ENCODE results near the gene MDK. TPM values are rescaled to one million over a fixed set of nuclear protein-coding genes. Genes with fewer than 3 reads are reported as not detected.

MDK gene
- total and polyA plus RNA-seq, 2 of the 4 experiments (the other 2 are of a cell fraction): 25.8 to 377 TPM

- no peak overlapping the region for H3K14ac ChIP-seq (replicated peaks; ENCODE audit: low read depth, low read length)
- H2BK5ac ChIP-seq (ENCODE audit: low read depth, low read length, poor library complexity, severe bottlenecking): no peak overlapping the region
- no peak overlapping the region for H3K23ac ChIP-seq (ENCODE audit: low read depth, low read length)
- H2AK9ac ChIP-seq (replicated peaks; ENCODE audit: low read depth, low read length, poor library complexity): no peak overlapping the region
- H3K27ac ChIP-seq (ENCODE audit: insufficient read depth, low read length): no peak overlapping the region
- no peak overlapping the region for H3K4me3 ChIP-seq (ENCODE audit: insufficient read depth, low read depth, low read length)
- no peak overlapping the region for H2AK5ac ChIP-seq (ENCODE audit: low read depth, low read length)
- no peak overlapping the region for H2BK20ac ChIP-seq (ENCODE audit: low read depth, low read length)
- H2AFZ ChIP-seq (replicated peaks; ENCODE audit: low read length, poor library complexity): no peak overlapping the region
- no peak overlapping the region for H3K9ac ChIP-seq (ENCODE audit: low read depth, low read length)
- in situ Hi-C loops (cut with MboI; ENCODE audit: low sequenced_read_pairs): no loop called here
- CTCF ChIA-PET: no interaction called here
- H4K5ac ChIP-seq (ENCODE audit: low read depth, low read length): no peak overlapping the region
- ATAC-seq (ENCODE audit: low read depth): no peak
- no peak overlapping the region for H3K56ac ChIP-seq (ENCODE audit: extremely low read depth, insufficient read depth, low read length)
- H4K8ac ChIP-seq (ENCODE audit: low read depth in 2 of 2, low read length in 2 of 2): no peak overlapping the region
- no peak overlapping the region for H3K18ac ChIP-seq (ENCODE audit: low read depth, low read length)
- no TSS peak for BruUV-seq (replicated peaks)
- peaks cover 6% of the 10 kb centered on the region for H3K4me1 ChIP-seq (ENCODE audit: control insufficient read depth, insufficient read depth, low read length)
- dilution Hi-C loops (cut with HindIII; ENCODE audit: low sequenced_read_pairs, unreplicated experiment): no loop called here
- TF ChIP-seq FOS (IDR thresholded peaks at IDR 0.05; ENCODE audit: low read depth, low read length): no peak
- TF ChIP-seq ELK1 (IDR thresholded peaks at IDR 0.05; ENCODE audit: borderline replicate concordance, low read depth, low read length): no peak
- TF ChIP-seq BHLHE40 (IDR thresholded peaks at IDR 0.05; ENCODE audit: low read depth, low read length): no peak
- TF ChIP-seq RAD21 (IDR thresholded peaks at IDR 0.05; ENCODE audit: low read length): no peak
- TF ChIP-seq CEBPB (IDR thresholded peaks at IDR 0.05; ENCODE audit: low read depth, low read length): no peak
- TF ChIP-seq MAFK (IDR thresholded peaks at IDR 0.05; ENCODE audit: low read depth, low read length): no peak
- TF ChIP-seq CHD1 (IDR thresholded peaks at IDR 0.05; ENCODE audit: low read depth, low read length): no peak
- TF ChIP-seq CTCF (conservative IDR thresholded peaks at IDR 0.05; ENCODE audit: low read depth, low read length): no peak
- no peak for TF ChIP-seq MAZ (IDR thresholded peaks at IDR 0.05; ENCODE audit: borderline replicate concordance, low read depth, low read length)
- TF ChIP-seq USF2 (IDR thresholded peaks at IDR 0.05; ENCODE audit: low read depth, low read length): no peak
- TF ChIP-seq RCOR1 (IDR thresholded peaks at IDR 0.05; ENCODE audit: insufficient replicate concordance, low read length): no peak
- TF ChIP-seq MXI1 (IDR thresholded peaks at IDR 0.05; ENCODE audit: borderline replicate concordance, low read depth, low read length): no peak
- no peak for TF ChIP-seq POLR2A (IDR thresholded peaks at IDR 0.05; ENCODE audit: low read depth, low read length)
- TF ChIP-seq NFE2L2 (IDR thresholded peaks at IDR 0.05; ENCODE audit: low read depth, low read length): no peak
- TF ChIP-seq SMC3 (IDR thresholded peaks at IDR 0.05; ENCODE audit: low read depth, low read length): no peak
- no peak for TF ChIP-seq RFX5 (IDR thresholded peaks at IDR 0.05; ENCODE audit: low read depth, low read length)
- no CpG with 5 or more reads among the region's 5 CpGs for WGBS, 2 experiments (ENCODE audit: extremely low coverage in 2 of 2, insufficient read length in 1 of 2)
- no peak overlapping the region for H2BK15ac ChIP-seq (ENCODE audit: low read depth, low read length)
- peaks cover 25% of the 10 kb centered on the region for H3K36me3 ChIP-seq (ENCODE audit: control insufficient read depth, insufficient read depth, low read length)
- H4K91ac ChIP-seq (ENCODE audit: insufficient read depth, low read depth, low read length): no peak overlapping the region
- H4K20me1 ChIP-seq (ENCODE audit: insufficient read depth, low read length): no peaks in the 10 kb centered on the region
- H3K4me2 ChIP-seq (ENCODE audit: low read depth, low read length): no peak overlapping the region
- no peak overlapping the region for H3K4ac ChIP-seq (ENCODE audit: low read depth, low read length)
- H3K27me3 ChIP-seq (ENCODE audit: control insufficient read depth, insufficient read depth, low read length): no peaks in the 10 kb centered on the region
- H2BK120ac ChIP-seq (ENCODE audit: low read depth, low read length): no peak overlapping the region
- DNase-seq: no peak
- intact Hi-C loops (cut with micrococcal nuclease): no loop called here
- POLR2A ChIA-PET (ENCODE audit: unreplicated experiment): no interaction called here
- no peaks in the 10 kb centered on the region for H3K9me1 ChIP-seq (ENCODE audit: insufficient read depth, low read length)
- H3K9me3 ChIP-seq (ENCODE audit: control insufficient read depth, insufficient read depth, low read length): no peaks in the 10 kb centered on the region
- peaks cover 0 to 4% of the 10 kb centered on the region in 2 experiments; a peak in 2 of 4 replicates for H3K79me1 ChIP-seq (ENCODE audit: low read depth in 1 of 2, low read length in 2 of 2)
These were observed 3.6 kb upstream of the MDK start for GRCh38 chr11:46377831-46378230.

Measured in IMR-90 (cell line).